Measurements from ENCODE around the gene BTBD19.
"Not testable (repeated sequence)": the region's sequence is repeated elsewhere in the genome, so short reads cannot be mapped to it uniquely, and the experiment has no call there.

The BTBD19 gene

DNA sequence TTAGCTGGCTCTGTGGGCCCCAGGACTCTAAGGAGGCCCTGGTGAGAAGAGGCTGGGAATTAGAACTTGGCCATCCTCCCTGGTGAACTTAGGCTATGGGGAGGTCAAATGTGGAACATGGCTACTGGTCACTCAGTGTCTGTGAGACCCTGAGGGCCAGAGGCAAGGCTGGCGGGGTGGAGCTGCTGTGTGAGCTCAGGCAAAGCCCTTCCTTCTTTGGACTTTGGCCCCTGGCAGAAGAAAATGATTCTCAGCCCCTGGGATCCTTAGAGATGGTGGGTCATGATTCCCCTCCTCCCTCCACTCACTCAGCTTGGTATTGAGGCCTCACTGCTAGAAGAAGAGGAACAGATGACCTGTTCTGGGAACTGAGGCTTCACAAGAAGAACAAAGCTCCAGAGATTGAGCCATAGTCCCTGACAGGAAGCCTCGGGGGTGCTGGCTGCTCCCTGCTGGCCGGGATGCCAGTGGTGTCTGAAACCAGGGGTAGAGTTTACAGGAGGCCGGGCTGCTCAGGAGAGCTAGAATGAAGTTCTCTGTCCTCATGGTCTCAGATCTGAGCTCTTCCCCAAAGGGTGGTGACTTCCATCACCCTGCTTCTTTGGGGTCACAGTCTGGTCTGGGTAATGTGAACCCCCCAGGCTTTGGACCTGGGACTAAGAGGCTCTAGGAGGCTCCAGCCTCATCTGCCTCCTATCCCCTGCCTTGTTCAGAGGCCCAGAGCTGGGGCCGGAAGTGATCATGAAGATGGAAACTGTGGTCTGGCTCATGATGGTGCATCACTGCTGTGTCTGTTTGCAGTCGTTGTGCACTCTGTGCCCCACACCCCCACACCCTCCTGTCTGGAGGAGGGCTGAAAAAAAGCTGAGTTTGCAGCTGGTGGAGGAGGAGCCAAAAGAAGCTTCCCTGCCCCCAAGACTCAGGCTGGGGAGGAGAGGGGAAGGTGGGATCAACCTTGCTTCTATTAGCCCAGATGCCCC lies 905 bp downstream of the BTBD19 start:
- DNase-seq (ENCODE audit: low spot score): no peak

DNA sequence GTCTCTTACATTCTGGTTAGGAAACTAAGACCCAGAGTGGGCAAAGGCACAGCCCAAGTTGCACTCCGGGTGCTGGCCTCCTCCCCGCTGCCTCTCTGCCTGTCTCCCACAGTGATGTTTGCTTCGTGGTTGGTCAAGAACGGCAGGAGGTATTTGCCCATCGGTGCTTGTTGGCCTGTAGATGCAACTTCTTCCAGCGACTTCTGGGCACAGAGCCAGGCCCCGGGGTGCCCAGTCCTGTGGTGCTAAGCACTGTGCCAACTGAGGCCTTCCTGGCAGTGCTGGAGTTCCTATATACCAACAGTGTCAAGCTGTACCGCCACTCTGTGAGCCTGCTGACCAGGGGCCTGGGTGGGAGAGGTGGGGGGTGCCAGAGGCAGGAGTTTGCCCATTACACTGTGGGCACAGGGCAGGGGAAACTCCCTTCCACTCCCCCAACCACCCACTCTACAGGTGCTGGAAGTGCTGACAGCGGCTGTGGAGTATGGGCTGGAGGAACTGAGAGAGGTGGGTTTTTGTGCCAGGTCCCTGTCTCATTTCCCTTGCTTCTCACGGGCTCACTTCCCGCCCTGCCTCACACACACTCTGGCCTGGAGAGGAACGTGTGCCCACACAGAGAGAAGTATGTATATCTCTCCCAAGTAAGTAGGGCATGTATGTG lies 1.9 kb downstream of the BTBD19 start:
- peak; percentile 50 for DNase-seq (ENCODE audit: low spot score)

DNA sequence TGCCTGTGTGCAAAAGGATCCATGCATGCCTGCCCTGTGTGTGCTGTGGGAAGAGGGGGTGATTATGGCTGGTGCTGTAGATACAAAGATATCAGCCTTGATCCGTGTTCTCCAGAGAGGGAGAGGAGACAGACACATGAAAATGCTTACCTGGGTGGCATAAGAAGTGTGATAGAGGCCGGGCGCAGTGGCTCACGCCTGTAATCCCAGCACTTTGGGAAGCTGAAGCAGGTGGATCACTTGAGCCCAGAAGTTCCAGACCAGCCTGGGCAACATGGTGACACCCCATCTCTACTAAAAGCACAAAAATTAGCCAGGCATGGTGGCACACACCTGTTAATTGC lies 2.4 kb downstream of the BTBD19 start:
- DNase-seq (ENCODE audit: low spot score): not testable (repeated sequence)

DNA sequence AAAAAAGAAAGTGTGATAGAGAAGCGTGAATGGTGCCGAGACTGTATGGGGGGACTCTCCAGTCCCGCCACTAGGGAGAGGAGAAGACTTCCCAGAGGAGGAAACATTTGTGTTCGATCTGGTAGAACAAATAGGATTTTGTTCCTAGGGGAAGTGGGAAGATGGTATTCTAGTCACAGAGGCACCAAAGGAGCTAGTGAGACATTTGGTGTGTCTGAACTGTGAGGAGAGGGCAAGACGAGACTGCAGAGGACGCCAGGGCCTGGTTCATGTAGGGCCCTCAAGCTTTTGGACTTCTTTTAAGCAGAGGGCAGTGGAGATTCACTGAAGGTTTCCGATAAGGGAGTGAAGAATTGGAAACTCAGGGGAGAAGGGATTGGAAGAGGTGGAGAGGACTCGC lies 2.9 kb downstream of the BTBD19 start:
- DNase-seq (ENCODE audit: low spot score): no peak

DNA sequence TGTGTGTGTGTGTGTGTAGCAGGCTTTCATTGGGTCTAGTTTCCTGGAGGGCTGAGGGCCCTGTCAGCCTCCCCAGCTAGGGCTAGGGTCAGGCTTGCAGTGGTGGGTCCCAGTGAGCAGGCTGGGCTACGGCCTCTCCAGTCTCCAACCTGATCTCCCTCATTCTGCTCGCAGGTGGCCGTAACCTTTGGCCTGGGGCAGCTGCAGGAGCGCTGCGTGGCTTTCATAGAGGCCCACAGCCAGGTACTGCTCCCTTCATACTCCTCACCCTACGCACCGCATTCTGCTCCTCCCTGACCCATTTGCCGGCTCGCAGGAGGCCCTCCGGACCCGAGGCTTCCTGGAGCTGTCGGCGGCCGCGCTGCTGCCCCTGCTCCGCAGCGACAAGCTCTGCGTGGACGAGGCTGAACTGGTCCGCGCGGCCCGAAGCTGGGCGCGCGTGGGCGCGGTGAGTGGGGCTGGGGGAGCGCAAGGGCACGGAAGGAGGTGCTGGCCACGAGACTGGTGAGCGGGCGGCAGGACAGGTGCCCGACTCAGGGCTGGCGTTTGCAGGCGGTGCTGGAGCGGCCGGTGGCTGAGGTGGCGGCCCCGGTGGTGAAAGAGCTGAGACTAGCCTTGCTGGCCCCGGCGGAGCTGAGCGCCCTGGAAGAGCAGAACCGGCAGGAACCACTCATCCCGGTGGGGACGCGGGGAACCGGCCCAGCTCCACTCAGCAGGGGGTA lies 4.7 kb downstream of the BTBD19 start:
- no peak for DNase-seq (ENCODE audit: low spot score)

DNA sequence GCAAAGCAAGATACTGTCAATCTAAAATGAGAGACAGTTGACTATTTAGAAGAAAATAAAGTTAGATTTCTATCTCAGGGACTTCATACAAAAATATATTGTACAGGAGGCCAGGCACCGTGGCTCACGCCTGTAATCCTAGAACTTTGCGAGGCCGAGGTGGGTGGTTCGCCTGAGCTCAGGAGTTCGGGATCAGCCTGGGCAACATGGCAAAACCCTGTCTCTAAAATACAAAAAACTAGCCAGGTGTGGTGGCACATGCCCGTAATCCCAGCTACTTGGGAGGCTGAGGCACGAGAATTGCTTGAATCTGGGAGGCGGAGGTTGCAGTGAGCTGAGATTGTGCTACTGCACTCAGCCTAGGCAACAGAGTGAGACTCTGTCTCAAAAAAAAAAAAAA lies 7.6 kb downstream of the BTBD19 start:
- DNase-seq (ENCODE audit: low spot score): not testable (repeated sequence)

DNA sequence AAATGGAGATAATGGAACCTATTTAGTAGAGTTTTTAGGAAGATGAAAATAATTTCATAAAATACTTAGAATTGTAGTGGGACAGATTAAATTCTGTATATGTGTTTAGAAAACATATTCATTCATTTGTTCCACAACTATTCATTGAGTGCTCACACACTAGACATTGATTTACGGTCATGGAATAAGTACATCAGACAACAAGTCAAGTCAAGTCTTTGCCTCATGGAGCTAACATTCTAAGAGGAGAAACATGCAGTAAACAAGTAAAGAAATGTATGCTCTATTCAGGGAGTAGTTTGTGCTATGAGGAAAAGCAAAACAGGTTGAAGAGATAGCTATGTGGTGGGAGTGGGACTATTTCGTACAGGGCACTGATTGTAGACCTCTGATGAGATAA lies 9.0 kb downstream of the BTBD19 start:
- DNase-seq (ENCODE audit: low spot score): no peak

DNA sequence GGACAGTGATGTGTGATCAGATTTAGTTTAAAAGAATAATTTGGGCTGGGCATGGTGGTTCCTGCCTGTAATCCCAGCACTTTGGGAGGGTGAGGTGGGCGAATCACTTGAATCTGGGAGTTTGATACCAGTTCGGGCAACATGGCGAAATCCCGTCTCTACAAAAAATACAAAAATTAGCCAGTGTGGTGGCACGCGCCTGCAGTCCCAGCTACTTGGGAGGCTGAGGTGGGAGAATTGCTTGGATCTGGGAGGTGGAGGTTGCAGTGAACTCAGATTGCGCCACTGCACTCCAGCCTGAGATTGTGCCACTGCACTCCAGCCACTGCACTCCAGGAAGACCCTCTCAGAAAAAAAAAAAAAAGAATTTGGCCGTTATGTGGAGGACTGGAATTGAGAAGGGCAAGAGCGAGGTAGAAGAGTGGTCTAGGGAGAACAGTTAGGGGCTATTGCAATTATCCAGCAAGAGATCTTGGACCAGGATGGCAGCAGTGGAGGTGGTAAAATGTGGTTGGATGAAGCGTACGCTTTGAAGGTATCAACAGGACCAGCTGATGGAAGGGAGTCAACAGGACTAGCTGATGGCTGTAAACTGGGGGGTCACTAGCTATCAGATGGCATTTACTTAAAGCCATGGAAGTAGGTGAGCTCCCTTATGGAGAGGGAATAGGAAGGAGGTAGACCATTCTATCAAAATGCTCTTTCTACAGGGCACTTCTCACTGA lies 9.6 kb downstream of the BTBD19 start:
- DNase-seq (ENCODE audit: low spot score): no peak

DNA sequence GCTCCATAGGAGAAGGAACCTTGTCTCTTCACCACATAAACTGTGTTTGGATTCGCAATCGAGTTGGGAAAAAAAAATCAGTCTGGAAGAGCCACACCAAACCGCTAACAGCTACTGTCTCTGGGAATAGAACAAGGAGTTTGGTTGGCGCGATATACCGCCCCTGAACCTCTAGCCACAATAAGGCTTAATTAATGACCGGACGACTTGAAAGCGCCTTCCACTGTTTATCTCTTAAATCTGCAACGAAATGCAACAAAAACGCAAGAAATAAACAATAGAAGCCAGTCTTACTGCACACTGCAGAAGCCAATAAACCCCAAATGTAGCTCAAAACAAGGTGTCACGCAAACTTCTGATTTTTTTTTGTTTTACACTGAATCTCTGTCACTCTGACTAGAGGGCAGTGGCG lies 10.9 kb downstream of the BTBD19 start:
- no peak for DNase-seq (ENCODE audit: low spot score)

DNA sequence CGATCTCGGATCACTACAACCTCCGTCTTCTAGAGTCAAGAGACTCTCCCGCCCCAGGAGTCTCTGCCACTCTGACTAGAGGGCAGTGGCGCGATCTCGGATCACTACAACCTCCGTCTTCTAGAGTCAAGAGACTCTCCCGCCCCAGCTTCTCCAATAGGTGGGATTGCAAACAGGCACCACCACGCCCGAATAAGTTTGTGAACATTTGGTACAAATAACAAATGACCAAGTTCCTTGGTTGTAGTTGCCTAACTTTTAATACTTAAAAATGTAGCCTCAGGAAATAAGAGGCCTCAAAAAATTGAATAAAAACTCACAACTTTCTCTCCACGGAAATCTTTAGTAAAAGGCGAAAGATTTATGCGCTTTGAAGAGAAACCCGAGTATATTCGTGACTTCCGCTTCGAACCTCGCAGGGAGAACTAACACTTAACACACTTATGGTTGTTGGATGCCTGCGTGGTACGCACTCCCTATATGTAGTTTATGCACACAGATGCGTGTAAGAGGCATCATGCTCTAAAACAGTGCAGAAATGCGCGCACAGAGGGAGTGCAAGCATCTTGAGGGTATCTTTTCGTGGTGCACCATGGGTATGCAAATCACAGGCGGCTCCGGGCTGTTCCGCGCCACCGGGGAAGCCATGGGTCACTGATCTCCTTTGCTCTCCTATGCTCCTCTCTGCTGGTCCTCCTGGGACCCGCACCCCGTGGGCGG lies 11.4 kb downstream of the BTBD19 start:
- peak; percentile 83 for DNase-seq (ENCODE audit: low spot score)

DNA sequence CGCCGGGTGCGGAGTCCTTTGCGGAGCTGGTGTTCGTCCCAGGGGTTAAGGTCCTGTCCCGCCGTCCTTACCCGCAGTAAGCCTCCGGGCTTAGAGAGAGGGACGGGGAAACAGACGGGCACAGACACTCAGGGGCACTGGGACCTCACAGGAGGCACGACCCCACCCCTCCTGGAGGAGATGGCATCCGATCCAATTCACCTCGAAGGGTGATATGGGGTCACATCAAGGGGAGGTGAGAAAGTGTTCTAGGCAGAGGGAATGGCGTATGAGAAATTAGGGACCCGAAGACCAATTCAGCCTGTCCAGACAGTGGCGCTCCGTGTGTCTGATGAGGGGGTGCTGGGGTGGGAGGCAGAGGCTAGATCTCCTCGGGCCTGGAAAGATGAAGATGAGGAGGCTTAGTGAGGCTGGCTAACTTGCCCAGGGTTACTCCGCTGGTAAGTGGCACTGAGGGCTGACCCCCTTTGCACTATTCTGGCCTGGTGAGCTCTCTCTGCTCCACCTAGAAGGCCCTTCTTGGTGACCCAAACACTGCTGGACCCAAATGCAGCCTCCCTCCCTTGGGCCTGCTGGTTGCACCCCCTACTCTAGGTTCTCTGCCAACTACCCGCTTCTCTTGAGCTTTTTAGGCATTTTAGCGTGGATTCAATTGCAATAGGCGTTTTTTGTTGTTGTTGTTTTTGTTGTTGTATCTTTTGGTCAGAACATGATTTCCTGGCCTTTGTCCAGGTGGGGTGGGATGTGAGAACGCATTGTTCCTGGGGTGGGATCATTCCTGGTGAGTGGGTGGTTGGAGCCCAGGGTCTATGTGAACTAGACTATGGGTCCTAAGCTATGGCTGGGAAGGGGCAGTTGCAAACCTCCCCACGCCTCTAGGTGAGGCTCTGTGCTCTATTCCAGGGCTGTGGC lies 12.3 kb downstream of the BTBD19 start:
- DNase-seq (ENCODE audit: low spot score): no peak

DNA sequence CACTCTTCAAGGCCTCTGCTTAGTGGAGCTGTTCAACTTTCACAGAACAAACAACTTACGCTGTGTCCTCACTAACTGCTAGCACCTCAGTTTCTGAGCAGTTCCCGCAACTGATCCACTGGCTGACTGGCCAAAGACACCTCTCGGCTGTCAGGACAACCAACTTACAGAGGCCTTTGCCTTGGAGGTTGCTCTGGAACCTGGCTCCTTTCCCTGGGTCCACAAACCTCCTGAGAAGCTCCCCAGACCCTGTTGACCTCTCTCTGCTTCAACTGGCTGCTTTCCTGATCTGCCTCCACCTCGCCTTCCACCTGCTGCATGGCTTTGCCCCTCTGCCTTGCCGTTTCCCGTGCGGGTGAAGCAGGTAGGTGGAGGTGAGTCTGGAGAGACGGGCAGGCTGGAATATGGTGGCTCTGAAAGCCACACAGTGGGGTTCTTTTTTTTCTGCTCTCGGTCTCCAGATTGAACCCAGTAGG lies 13.0 kb downstream of the BTBD19 start:
- DNase-seq (ENCODE audit: low spot score): no peak

DNA sequence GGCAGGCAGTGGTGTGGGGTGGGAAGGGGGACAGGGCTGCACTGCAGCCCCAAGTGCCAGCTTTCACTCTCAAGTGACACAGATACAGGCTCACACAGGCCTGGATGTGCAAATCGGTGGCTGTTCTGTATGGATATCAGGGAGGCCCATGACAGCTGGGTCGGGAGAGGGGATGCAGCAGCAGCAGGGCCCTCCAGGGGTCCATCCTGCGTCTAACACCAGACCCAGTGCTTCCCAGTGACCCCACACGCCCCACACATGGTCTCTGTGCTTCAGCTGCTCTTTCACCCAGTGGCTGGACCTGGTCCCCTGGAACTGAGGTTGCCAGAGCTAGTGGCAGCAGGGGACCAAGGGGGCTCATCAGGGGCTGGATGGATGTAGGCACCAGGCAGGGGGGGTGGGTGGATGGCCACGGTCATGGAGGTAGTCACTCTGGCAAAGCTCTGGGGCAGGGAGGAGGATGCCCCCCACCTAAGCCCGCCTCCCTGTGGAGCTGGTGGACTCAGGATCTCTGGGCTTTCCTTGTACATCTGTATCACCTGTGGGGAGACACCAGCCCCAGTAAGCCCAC lies 13.9 kb downstream of the BTBD19 start:
- DNase-seq (ENCODE audit: low spot score): no peak

DNA sequence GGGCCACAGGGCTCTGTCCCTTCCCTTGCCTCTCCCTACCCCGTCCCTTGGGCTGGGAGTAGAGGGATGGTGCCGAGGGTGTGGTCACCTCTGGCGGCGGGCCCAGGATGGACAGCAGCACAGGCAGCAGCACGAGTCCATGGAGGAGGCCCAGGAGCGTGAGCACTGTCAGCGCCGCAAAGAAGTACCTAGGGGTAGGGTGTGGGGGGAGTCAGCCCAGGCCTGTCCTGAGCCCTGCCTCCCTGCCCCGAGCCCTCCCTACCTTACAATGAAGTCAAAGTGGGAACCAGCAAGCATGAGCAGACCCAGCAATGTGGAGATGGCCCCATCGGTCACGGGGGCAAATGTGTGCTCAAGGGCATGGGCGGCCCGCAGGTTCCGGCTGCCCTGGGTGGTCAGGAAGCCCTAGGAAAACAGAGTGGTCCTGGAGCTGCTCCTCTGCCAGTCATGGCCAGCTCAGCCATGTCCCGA lies 14.7 kb downstream of the BTBD19 start:
- DNase-seq (ENCODE audit: low spot score): no peak

DNA sequence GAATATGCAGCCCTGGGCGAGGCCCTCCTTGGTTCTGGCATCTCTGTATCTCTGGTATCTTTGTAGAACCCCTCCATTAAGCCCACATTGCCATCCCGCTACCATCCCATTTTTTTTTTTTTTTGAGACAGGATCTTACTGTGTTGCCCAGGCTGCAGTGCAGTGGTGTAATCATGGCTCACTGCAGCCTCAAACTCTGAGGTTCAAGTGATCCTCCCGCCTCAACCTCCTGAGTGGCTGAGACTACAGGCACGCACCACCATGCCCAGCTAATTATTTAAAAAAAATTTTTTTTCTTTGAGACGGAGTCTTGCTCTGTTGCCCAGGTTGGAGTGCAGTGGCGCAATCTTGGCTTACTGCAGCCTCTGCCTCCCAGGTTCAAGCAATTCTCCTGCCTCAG lies 16.1 kb downstream of the BTBD19 start:
- not testable (repeated sequence) for DNase-seq (ENCODE audit: low spot score)

DNA sequence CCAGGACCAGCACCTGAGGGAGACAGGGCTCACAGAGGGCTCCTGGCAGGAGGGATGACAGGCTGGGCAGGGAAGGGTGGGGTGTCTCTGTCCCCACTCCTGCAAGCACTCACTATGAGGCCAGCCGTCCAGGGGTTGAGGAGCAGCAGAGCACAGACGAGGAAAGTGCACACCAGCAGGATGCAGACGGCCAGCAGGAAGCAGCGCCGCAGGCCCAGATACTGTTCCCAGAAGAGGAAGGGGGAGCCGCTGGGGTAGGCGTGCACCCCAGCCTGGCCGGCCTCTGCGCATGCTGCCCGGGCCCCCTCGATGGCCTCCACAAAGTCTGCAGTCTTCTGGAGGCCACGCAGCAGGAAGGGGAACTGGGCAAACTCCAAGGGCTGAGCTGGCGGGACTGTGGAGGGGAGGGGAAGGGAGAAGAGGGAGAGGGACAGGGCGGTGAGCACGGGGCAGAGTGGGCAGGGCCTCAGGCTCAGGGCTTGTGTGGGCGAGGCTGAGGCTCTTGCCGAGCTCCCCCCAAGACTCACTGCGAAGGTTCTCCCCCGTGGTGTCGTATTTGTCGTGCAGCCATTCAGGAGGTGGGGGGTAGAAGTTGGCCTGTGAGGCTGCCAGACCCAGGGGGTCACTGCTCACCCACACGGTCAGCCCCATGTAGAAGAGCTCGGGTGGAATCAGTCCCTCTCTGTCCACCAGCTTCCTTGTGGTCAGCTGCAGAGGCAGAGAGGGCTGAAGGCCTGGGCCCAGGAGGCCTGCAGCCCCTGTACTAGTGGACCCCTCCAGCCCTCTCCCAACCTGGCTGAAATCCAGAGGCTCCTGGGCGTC lies 18.3 kb downstream of the BTBD19 start:
- no peak for DNase-seq (ENCODE audit: low spot score)

DNA sequence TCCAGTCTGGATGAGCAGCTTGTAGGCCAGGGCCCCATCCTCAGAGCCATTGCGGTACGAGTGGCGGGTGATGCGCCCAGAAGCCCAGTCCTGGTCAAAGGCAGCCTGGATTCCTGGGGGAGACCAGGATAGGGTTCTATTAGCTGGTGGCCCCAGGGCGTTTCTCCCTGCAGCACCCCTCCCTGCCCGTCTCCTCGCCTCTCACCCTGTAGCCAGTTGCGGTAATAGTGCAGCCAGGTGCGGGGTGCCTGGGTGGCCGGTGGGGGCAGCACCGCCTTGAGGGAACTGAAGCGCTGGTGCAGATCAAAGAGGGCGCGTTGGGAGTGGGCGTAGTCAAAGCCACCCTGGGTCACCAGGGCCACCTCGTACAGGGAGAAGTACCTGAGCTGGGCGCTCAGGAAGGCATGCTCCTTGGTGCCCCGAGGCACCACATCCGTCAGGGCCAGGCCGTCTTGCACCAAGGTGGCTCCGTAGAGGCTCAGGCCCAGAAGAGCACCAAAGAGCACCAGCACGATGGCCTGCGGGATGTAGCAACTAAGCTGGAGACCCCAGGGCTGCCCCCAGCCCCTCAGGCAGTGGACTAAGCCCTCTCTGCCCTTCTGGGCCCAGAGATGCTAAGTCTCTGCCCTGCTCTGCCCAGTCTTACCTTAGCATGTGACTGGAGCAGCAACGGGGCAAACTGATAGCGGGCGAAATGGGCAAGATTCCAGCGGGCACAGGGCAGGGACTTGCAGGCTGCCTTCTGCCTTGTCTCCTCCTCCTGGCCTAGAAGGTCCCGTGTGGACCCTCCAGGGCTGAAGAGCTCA lies 19.1 kb downstream of the BTBD19 start:
- DNase-seq (ENCODE audit: low spot score): no peak

All from LoVo (cell line).